HG02852 (cell line): ENCODE results near the gene ITGA3.
"Not testable (repeated sequence)": the region's sequence is repeated elsewhere in the genome, so short reads cannot be mapped to it uniquely, and the experiment has no call there.

Source experiments
- ATAC-seq: cut with Tn5 transposase; IDR thresholded peaks from one replicate; pipeline ENCODE4 v1.9.1; 2021; ENCODE audit warnings: mild to moderate bottlenecking, moderate library complexity; ENCODE audit not compliant: unreplicated experiment

Gene ITGA3

DNA sequence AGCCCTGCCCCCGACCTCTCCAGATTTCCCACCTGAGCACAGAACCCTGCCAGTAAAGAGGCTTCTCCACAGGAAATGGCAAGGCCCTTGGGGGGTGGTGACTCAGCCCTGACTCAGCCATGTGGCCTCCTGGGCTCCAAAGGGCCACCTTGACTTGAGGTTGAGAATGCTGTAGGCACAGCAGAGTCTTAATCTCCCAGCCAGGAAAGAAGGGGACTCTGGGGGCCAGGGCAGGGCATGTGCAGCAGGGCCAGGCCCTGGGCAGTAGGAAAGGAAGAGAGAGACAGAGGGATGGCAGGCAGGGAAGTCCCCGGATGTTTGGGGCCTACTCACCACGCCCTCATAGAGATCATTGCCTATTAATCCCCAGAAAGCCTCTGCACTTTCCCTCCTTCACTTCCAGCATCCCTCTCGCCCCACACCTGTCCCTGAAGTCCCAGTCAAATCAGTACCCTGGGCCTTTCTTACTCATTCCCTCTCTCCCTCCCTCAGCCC, 4.8 kb upstream of the ITGA3 start:
- no peak for ATAC-seq

DNA sequence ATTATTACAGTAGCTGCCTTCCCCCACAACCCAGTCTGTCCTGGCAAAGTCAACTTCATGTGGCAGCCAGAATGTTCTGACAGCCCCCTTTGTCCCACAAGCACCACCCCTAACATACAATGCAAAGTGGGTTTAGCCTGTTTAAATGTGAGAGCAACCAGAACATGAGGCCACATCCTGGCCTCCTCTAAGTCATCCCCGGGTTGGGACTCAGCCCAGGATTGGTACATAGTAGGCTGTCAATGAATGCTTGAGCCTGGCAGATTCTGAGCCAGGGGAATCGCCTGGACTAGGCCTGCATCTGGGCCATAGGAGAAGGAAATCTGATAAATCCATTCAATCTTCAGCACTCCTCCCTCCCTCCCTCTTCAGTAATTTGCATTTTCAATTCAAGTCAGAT, 4.3 kb upstream of the ITGA3 start:
- no peak for ATAC-seq

DNA sequence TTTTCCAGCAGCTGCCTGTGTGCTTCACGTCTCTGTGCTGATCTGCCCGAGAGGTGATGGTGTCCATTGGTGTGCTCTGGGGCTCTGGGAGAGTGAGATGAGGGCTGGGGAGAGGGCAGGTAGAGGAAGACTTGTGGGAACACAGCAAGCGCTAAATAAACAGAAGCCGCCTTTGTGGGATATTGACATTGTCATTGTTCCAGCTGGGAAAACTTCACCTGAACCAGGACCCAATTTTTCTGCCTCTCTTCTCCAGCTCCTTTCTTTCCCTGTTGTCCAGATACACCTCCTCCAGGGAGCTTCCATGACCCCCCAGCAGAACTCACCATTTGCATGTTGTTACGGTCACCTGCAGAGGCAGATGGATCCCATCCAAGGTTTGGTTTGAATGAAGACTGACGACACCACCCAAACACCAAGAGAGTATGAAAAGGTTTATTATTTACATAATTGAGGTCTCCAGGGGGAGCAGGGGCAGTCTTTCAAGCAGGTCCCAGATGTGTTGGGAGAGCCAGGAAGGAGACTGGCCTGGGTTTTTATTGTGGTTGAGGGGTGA, 3.6 kb upstream of the ITGA3 start:
- ATAC-seq: no peak

DNA sequence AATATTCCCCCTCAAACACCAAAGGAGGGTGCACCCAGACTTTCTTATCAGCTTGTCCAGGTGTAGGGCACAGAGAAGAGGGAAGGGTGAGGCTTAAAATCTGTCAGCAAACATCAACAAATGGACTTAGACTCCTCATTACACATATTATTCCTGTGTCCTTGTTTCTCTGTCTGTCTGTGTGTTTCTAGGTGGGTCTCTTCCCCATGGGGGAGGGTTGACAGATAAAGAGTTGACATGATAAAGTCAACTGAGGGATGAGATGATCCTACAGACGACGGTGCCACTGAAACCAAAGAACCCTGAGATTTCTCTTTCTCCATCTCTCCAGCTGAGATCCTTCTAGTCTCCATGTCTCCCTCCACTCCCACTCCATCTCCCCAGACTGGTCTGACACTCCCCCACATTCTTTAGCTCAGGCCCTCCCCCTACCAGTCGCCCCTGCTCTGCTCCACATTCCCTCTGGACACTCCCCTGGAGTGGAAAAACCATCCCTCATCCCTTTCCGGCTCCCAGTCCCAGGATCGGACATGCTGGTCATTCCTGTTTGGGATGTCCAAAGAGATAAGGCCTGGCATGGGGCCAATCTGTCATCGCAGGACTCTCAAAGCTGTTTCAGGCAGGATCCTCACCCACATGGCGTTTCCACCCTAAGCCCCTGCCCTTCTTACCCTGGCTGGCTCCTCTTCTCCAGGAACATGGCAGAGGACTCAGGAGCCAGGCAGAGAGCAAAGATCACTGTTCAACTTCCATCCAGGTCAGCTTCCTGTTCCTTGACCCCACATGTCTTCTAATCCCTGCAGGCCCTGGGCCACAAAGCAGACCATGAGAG, 2.9 kb upstream of the ITGA3 start:
- ATAC-seq: no peak

DNA sequence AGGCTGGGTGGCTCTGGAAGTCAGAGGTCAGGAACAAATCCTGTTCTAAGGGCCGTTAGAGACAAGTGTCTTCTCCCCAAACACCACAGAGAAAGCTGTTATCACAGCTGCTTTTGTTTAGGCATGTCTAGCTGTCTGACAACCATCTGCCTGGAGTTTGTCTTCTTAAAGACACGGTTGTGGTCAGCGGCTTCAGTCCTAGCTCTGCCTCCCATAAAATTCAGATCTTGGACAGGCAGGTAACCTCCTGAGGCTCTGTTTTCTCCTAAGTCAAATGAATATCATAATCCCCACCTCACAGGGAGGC, 2.3 kb upstream of the ITGA3 start:
- ATAC-seq: no peak

DNA sequence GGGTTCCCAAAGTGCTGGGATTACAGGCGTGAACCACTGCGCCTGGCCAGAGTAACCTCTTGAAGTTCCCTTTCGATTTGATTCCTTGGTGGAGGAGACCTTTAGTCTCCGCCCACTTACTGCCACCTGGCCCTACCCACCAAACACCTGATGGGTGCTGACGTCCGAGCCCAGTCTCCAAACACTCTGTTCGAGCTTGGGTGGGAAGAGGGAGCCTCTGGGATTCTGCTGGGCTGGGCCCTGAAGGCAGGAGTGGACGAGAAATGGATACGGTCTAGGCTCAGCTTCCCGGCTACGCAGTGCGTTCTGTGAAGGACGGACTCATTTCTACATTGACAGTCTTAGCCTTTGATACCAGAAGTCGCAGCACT, 870 bp upstream of the ITGA3 start:
- ATAC-seq: no peak

DNA sequence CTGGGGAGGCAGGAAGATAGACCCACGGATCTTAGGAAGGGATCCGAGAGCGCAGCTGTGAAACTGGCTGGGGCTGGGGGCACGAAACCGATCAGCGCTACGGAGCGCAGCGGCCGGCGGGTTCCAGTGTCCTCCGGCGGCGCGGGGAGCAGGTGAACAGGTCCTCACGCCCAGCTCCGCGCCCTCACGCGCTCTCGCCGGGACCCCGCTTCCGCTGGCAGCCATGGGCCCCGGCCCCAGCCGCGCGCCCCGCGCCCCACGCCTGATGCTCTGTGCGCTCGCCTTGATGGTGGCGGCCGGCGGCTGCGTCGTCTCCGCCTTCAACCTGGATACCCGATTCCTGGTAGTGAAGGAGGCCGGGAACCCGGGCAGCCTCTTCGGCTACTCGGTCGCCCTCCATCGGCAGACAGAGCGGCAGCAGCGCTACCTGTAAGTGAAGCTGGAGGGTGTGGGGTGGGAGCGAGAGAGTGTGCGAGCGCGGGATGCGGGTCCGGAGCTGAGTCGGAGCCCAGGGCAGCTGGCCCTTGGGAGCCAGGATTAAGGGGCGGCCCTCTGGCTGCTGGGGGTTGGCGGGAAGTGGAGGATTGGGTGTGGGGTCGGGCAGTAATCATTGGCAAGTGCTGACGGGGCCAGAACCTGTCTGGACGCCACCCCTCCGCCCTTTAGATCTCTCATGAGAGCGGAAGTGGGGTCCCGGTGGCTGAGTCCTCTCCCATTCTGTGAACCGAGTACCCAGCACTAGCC, 479 bp downstream of the ITGA3 start:
- ATAC-seq: peak; percentile 58

DNA sequence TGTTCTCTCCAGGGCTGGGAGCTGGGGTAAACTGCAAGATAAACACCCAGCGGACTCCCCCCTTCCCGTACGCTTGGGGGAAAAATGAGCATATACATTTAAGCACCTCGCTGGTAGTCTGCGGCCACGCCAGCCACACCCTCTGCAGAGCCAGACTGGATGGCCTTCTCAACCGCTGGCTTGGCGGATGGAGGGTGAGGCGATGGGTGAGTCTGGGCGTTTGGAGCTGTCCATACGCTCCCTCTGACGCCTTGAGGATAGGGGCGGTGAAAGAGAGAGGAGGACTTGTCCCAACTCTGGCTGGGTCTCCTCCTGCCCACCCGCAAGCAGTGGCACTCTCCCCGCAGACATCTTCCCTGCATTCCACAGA, 1.0 kb downstream of the ITGA3 start:
- ATAC-seq: no peak

DNA sequence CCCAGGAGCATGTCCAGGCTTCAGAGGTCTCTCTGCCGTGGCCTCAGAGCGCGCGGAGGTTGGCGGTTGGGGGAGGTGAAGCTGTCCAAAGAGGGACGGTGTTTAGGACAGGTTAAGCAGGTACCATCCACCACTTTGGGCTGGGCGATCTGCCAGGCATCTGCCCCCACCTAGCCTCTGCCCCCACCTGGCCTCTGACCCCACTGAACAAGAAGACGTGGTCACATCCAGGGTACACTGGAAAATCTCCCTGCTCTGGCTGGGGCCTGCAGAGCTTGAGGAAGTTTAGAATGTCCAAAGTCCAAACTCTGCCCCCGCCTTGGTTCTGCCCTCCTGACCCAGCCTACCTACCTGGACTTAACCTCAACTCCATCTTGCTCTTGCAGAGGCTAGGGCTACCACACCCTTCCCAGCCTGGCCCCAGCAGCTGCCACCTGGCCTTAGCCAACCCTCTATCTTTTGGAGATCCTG, 1.6 kb downstream of the ITGA3 start:
- no peak for ATAC-seq

DNA sequence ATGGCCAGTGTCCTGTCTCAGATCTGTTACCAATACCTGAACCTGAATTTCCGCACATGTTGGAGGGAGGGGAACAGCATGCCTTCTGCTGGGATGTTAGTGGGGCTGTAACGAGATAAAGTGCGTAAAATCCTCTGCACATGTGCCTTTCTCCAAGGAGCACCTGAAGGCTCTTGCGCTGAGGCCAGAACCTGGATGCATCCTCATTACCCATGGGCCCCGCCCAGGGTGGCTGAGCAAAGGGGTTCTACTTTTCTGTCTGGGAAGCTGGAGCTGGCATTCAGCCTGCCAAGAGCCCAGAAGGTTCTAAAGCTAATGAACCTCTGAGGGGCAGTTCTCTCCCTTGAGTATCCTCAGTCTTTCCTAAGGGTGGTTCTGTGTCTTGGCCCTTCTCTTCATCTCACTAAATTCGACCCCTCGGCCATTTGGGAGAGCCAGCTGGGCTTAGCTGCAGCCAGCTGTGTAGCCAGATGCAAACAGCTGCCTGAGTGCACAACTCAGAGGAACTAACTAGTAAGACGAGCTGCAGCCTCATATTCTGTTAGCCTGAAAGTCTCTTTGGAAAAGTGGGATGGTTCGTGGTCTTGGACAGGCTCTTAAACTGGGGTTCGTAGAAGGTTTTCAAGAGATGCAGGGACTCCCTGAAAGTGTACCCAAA, 2.5 kb downstream of the ITGA3 start:
- ATAC-seq: no peak

DNA sequence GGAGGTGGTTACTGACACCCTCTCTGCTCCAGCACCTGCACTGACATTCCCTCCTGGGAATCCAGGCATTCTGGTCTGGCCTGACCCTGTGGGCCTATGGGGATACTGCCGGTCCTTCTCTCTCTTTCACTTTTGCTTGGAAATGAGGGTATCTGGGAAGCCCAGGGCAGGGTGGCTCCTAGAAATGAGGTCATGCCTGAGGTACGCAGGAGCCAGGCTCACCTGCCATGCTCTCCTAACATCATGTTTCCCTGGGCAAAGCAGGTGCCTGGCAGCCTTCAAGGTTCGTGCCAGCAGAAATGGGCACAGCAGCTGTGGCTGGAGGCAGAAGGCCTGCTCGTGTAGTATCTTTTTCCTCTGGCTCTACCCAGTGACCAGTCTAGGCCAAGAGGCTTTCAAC, 3.3 kb downstream of the ITGA3 start:
- ATAC-seq: no peak

DNA sequence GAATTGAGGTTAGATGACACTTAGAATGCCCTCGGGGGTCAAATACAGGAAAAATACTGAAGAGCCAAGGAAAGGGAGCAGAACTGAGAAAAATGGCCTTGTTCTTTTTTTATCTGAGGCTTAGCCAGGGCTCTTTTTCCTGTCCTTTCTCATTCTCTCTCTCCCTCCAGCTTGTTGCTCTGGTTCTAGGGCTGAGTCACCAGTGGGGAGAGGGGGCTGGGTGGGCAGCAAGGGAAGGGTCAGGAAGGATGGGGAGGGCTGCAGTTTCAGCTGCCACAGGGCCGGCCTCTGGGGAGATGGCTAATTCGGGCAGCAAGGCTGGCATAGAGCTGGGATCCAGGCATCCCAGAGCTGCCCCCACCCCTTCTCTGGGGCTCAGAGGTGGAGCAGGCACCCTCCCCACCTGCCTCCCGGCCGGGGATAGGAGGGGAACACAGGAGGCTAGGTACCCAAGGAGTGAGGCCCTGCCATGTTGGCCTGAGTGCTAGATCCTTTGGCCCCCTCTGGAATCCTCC, 3.9 kb downstream of the ITGA3 start:
- ATAC-seq: no peak

DNA sequence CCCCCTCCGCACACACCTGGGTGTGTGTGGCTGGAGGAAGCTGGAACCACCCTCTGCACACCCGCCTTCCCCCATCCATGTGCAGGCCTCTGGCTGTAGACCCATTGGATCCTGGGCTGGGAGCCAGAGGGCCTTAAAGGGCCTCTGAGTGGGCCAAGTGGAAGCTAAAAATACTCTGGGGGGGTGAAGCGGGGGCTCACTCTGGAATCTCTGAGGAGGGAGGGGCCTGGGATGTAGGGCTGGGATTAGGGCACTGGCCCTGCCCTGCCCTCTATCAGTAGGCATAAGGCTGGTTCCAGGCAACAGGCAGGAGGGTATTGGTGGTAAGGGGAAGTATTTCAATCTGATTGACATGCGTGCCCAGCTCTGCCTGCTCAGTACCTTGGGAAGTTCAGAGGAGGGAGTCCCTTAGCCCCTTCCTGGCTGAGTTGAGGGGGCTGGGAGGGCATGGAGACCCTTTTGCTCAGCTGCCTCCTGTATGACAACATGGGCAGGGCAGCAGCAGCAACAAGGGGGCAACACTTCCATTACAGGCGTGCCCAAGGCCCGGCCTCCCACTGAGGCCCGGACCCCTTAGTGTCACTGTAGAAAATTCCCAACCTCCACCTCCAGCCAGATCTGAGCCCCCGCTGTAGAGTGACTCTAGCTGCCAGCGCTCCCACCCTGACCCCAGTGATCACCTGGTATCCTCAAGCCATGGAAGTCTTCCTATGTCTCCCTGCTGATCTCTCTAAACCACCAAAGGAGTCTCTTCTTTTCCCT, 5.2 kb downstream of the ITGA3 start:
- ATAC-seq: no peak

DNA sequence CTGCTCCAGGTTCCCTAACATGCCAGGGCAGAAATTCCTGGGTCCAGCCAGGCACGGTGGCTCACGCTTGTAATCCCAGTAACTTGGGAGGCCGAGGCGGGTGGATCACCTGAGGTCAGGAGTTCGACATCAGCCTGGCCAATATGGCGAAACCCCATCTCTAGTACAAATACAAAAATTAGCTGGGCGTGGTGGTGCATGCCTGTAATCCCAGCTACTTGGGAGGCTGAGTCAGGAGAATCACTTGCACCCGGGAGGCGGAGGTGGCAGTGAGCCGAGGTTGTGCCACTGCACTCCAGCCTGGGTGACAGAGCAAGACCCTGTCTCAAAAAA, 5.8 kb downstream of the ITGA3 start:
- ATAC-seq: not testable (repeated sequence)

DNA sequence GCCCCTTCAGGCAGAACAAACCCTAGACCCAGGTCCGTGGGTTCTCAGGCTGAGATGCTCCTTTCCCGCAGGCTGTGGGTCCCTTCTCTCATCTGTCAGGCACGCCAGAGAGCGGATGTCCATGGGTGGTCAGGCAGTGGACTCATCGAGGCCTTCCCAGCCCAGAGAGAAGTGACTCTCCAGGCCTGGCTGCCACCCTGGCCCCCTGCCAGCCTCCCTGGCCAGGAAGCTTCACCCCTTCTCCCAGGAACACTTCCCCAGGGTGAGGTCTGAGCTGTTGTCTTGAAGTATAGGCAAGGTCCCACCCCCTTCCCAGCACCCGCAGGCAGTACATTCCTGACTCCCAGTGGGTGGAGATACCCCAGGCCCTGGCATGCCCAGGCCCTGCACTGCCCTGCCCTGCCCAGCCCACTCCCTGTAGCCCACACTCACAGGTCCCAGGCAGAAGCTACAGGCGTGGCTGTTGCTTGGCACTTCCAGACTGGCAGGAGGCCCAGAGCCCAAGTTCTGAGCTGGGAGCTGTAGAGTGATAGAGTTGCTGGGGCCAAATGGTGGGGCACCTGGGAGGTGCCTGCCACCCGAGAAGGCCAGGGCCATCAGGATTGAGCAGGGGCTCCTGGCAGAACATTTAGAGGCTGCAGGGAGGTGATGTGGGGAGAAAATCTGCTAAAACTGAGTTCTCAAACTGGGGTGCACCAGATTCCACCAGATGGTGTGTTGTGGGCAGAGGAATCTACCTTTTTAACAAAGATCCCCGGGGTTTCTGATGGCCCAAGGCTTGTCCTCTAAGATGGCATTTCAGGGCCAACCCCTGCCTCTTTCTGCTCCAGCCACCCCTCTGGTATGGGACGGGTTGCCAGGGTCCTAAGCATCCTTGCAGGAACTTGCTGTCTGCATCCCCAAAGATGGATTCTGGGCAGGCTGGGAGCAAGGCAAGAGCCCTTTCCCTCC, 6.7 kb downstream of the ITGA3 start:
- ATAC-seq: no peak

DNA sequence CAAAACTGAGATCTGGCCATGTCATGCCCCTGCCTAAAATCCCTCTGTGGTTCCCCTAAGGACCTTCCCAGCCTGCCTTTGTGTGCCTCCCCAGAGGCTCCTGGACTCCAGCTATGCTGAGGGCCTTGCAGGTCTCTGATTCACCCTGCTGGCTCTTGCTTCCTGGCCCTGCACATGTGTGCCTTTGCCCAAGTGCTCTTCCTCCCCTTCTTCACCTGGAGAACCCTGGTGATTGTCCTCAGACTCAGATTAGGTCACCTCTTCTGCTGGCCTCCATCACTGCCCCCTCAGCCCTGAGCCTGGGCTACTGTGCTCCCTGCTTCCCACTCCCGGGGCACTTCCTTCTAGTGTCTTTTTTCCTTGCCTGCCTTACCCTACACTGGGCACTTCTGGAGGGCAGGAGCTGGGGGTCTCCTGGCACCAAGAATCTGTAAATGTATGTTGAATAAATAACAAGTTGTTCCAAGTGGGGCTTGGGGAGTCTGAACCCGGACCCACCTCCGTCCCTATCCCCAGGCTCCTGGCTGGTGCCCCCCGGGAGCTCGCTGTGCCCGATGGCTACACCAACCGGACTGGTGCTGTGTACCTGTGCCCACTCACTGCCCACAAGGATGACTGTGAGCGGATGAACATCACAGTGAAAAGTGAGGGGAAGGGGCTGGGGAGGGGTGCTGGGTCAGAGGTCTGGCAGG, 7.8 kb downstream of the ITGA3 start:
- ATAC-seq: no peak

DNA sequence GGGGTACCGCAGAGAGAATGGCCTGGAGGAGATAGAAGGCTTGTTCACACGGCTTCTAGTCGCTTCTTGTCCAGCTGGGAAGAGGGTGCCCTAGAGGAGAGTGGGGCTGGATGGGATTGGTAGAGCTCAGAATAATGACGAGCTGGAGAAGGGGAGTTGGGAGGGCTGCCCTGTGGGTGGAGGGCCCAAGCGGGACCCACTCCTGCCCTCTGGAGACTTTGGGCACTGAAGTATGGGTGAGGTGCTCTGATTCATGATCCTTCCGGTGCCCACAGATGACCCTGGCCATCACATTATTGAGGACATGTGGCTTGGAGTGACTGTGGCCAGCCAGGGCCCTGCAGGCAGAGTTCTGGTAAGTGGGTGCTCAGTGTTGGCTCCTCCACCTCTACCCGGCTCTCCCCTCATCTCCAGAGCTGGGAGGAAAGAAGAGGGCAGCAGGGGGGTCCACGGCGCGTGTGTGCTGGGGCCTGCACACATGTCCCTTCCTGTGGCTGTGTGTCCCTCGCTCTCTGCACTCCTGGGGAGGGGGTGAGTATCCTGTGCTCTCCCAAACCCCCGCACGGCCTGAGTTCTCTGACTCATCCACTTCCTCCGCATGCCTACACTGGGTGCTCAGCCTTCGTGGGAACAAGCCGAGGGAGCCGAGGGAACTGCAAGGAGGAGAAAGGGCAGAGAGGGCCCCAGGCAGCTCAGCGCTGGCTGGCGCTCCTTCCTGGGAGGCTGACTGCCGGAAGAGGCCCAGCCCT, 8.5 kb downstream of the ITGA3 start:
- no peak for ATAC-seq

DNA sequence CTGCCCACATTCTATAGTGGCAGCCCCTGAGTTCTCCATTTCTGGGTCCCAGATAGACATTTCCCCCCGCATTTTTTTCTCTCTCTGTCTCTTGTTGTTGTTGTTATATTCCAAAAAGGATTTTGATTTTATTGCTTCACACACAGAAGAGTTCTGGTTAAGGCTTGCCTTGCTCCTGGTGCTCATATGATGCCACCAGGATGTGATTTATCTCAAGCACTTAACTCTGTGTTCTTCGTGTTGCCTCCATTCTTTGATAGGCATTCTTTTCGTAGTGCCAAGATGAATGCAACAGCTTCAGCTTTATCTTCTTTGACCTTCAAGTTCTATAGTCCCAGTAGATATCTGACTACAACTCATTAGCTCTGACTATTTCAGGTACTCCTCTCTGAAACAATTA, 9.1 kb downstream of the ITGA3 start:
- no peak for ATAC-seq
